IMR-90 (cell line): ENCODE measurements around the gene TEAD2. TPM values are rescaled to one million over a fixed set of nuclear protein-coding genes. Genes with fewer than 3 reads are reported as not detected.

ENCODE experiments used
- ATAC-seq: fragments of 200-7000 bp; cut with Tn5 transposase; 2 replicates; pipeline ENCODE4 v1.9.1; 2020; ENCODE audit warnings: low read depth, mild to moderate bottlenecking, moderate library complexity
- BruUV-seq: library from RNA; stranded (reverse); fragments of 400-500 nt; replicated peaks from 2 replicates; lab custom pipeline; 2021; lab: Mats Ljungman, UMichigan
- CTCF ChIA-PET: fragments of 300-600 bp; formaldehyde crosslinking; extraction: SDS; loops from one replicate; lab custom pipeline; 2021; ENCODE audit warnings: antibody characterized with exemption; lab: Yijun Ruan, JAX
- POLR2A ChIA-PET: fragments of 300-600 bp; sonication (Branson Sonifier 250); formaldehyde crosslinking; loops from one replicate; lab custom pipeline; 2022; ENCODE audit warnings: antibody characterized with exemption; ENCODE audit not compliant: unreplicated experiment; lab: Charles Lee
- DNase-seq: peaks from one replicate; pipeline ENCODE4 v3.0.0; 2013
- H2AFZ ChIP-seq: replicated peaks from 2 replicates; pipeline ENCODE3; 2013; ENCODE audit warnings: low read length, mild to moderate bottlenecking; ENCODE audit not compliant: poor library complexity
- H2AK5ac ChIP-seq: 2 replicates; pipeline ENCODE4 v1.6.1; 2013; ENCODE audit warnings: low read depth, low read length, inconsistent platforms
- H2AK9ac ChIP-seq: replicated peaks from 2 replicates; pipeline ENCODE3; 2013; ENCODE audit warnings: mild to moderate bottlenecking, low read depth, low read length, moderate library complexity; ENCODE audit not compliant: poor library complexity
- H2BK120ac ChIP-seq: 2 replicates; pipeline ENCODE4 v1.6.1; 2013; ENCODE audit warnings: low read depth, low read length, inconsistent platforms
- H2BK15ac ChIP-seq: 3 replicates; pipeline ENCODE4 v1.6.1; 2013; ENCODE audit warnings: low read depth, low read length, inconsistent platforms
- H2BK20ac ChIP-seq: 2 replicates; pipeline ENCODE4 v1.6.1; 2013; ENCODE audit warnings: low read depth, mild to moderate bottlenecking, inconsistent platforms, low read length, moderate library complexity
- H2BK5ac ChIP-seq: 2 replicates; pipeline ENCODE4 v1.6.1; 2013; ENCODE audit warnings: mild to moderate bottlenecking, low read depth, low read length, inconsistent platforms; ENCODE audit not compliant: poor library complexity, severe bottlenecking
- H3K14ac ChIP-seq: replicated peaks from 2 replicates; pipeline ENCODE4 v1.6.1; 2013; ENCODE audit warnings: low read depth, low read length, inconsistent platforms
- H3K18ac ChIP-seq: 2 replicates; pipeline ENCODE4 v1.6.1; 2013; ENCODE audit warnings: low read depth, low read length, control low read depth
- H3K23ac ChIP-seq: 2 replicates; pipeline ENCODE4 v1.6.1; 2013; ENCODE audit warnings: low read depth, low read length, inconsistent platforms
- H3K27ac ChIP-seq: 2 replicates; pipeline ENCODE4 v1.5.1; 2013; ENCODE audit warnings: mild to moderate bottlenecking, control low read depth, low read length; ENCODE audit not compliant: insufficient read depth
- H3K27me3 ChIP-seq: 2 replicates; pipeline ENCODE4 v1.6.1; 2013; ENCODE audit warnings: low read length; ENCODE audit not compliant: control insufficient read depth, insufficient read depth
- H3K36me3 ChIP-seq: 2 replicates; pipeline ENCODE4 v1.6.1; 2013; ENCODE audit warnings: low read length, mixed read lengths; ENCODE audit not compliant: control insufficient read depth, insufficient read depth
- H3K4ac ChIP-seq: 2 replicates; pipeline ENCODE4 v1.6.1; 2013; ENCODE audit warnings: low read depth, low read length, inconsistent platforms
- H3K4me1 ChIP-seq: 2 replicates; pipeline ENCODE4 v1.6.1; 2013; ENCODE audit warnings: low read length, mixed read lengths; ENCODE audit not compliant: control insufficient read depth, insufficient read depth
- H3K4me2 ChIP-seq: 2 replicates; pipeline ENCODE4 v1.6.1; 2013; ENCODE audit warnings: low read depth, mild to moderate bottlenecking, control low read depth, low read length, moderate library complexity
- H3K4me3 ChIP-seq: 2 replicates; pipeline ENCODE4 v1.5.1; 2013; ENCODE audit warnings: low read depth, mild to moderate bottlenecking, control low read depth, low read length, moderate library complexity; ENCODE audit not compliant: insufficient read depth
- H3K56ac ChIP-seq: 2 replicates; pipeline ENCODE4 v1.6.1; 2013; ENCODE audit warnings: low read length, inconsistent platforms; ENCODE audit not compliant: insufficient read depth; ENCODE audit errors: extremely low read depth
- H3K79me1 ChIP-seq, 2 experiments: 2 replicates each; pipeline ENCODE4 v1.6.1; 2013; ENCODE audit warnings: low read length in 2 of 2, inconsistent platforms in 1 of 2, low read depth in 1 of 2
- H3K9ac ChIP-seq: 2 replicates; pipeline ENCODE4 v1.6.1; 2013; ENCODE audit warnings: low read depth, low read length, control low read depth
- H3K9me1 ChIP-seq: 2 replicates; pipeline ENCODE4 v1.6.1; 2013; ENCODE audit warnings: low read length, inconsistent platforms; ENCODE audit not compliant: insufficient read depth
- H3K9me3 ChIP-seq: 2 replicates; pipeline ENCODE4 v1.6.1; 2013; ENCODE audit warnings: low read length; ENCODE audit not compliant: control insufficient read depth, insufficient read depth
- H4K20me1 ChIP-seq: 2 replicates; pipeline ENCODE4 v1.6.1; 2013; ENCODE audit warnings: low read length, inconsistent platforms; ENCODE audit not compliant: insufficient read depth
- H4K5ac ChIP-seq: 2 replicates; pipeline ENCODE4 v1.6.1; 2013; ENCODE audit warnings: mild to moderate bottlenecking, low read depth, low read length, control low read depth
- H4K8ac ChIP-seq, 2 experiments: 2 replicates each; pipeline ENCODE4 v1.6.1; 2013; ENCODE audit warnings: low read depth in 2 of 2, low read length in 2 of 2, control low read depth in 1 of 2, inconsistent platforms in 1 of 2
- H4K91ac ChIP-seq: 2 replicates; pipeline ENCODE4 v1.6.1; 2013; ENCODE audit warnings: low read depth, low read length, inconsistent platforms; ENCODE audit not compliant: insufficient read depth
- CEBPB ChIP-seq: IDR thresholded peaks from 2 replicates; pipeline ENCODE4 v1.6.1; 2012; ENCODE audit warnings: low read depth, low read length, improper control_type of control experiment
- CHD1 ChIP-seq: IDR thresholded peaks from 2 replicates; pipeline ENCODE4 v1.6.1; 2012; ENCODE audit warnings: low read depth, low read length, improper control_type of control experiment
- FOS ChIP-seq: fragments of 150-350 bp; IDR thresholded peaks from 2 replicates; pipeline ENCODE4 v1.6.1; 2016; ENCODE audit warnings: low read depth, low read length
- MAFK ChIP-seq: IDR thresholded peaks from 2 replicates; pipeline ENCODE4 v1.6.1; 2012; ENCODE audit warnings: low read depth, low read length, improper control_type of control experiment
- NFE2L2 ChIP-seq: fragments of 150-350 bp; IDR thresholded peaks from 2 replicates; pipeline ENCODE4 v1.6.1; 2016; ENCODE audit warnings: low read depth, mild to moderate bottlenecking, low read length
- POLR2A ChIP-seq: IDR thresholded peaks from 2 replicates; pipeline ENCODE4 v1.6.1; 2012; ENCODE audit warnings: mild to moderate bottlenecking, low read depth, low read length
- RFX5 ChIP-seq: IDR thresholded peaks from 2 replicates; pipeline ENCODE4 v1.8.0; 2012; ENCODE audit warnings: low read depth, mild to moderate bottlenecking, low read length, moderate library complexity
- WGBS, 2 experiments: methylation state at CpG; one replicate each; pipeline versions ENCODE4 v1.1.5 to v1.1.7; 2013; ENCODE audit warnings: missing lambda C conversion rate in 2 of 2; ENCODE audit not compliant: insufficient read length in 1 of 2; ENCODE audit errors: extremely low coverage in 2 of 2; 5-methylcytosine and 5-hydroxymethylcytosine counted together
- dilution Hi-C: fragments of 300-500 bp; cut with HindIII; formaldehyde crosslinking; loops from one replicate; pipeline ENCODE4 v1.14.3; 2018; ENCODE audit warnings: low sequenced_read_pairs; ENCODE audit not compliant: unreplicated experiment
- in situ Hi-C: fragments of 300-500 bp; cut with MboI; formaldehyde crosslinking; loops from 3 replicates; pipeline ENCODE4 v1.14.3; 2019; ENCODE audit warnings: low sequenced_read_pairs, inconsistent platforms, mixed read lengths
- intact Hi-C: fragments of 100-400 bp; cut with micrococcal nuclease; formaldehyde crosslinking; loops from 2 replicates; pipeline ENCODE4 v1.10.0; 2022
- polyA plus RNA-seq, 3 experiments: library from polyadenylated mRNA; depleted of rRNA; stranded (reverse); fragments of >200 nt; gene quantifications; 2 replicates each; pipeline ENCODE4 v1.2.3, GENCODE V29; 2012; ENCODE audit warnings: low replicate concordance in 1 of 3
- total RNA-seq: library from RNA; depleted of rRNA; stranded (reverse); fragments of >200 nt; gene quantifications from 2 replicates; pipeline ENCODE4 v1.2.3, GENCODE V29; 2012
- TF ChIP-seq, protein P1 (sequence below): fragments of 150-350 bp; IDR thresholded peaks from 2 replicates; pipeline ENCODE4 v1.6.1; 2017; ENCODE audit warnings: mild to moderate bottlenecking, antibody characterized with exemption, low read length, low read depth
- TF ChIP-seq, protein P2 (sequence below): fragments of 150-350 bp; IDR thresholded peaks from 2 replicates; pipeline ENCODE4 v1.6.1; 2016; ENCODE audit warnings: low read depth, mild to moderate bottlenecking, low read length, moderate library complexity, borderline replicate concordance

Gene TEAD2
- total and polyA plus RNA-seq, 2 of the 4 experiments (the other 2 are of a cell fraction) = 30.8 to 33.6 TPM

DNA sequence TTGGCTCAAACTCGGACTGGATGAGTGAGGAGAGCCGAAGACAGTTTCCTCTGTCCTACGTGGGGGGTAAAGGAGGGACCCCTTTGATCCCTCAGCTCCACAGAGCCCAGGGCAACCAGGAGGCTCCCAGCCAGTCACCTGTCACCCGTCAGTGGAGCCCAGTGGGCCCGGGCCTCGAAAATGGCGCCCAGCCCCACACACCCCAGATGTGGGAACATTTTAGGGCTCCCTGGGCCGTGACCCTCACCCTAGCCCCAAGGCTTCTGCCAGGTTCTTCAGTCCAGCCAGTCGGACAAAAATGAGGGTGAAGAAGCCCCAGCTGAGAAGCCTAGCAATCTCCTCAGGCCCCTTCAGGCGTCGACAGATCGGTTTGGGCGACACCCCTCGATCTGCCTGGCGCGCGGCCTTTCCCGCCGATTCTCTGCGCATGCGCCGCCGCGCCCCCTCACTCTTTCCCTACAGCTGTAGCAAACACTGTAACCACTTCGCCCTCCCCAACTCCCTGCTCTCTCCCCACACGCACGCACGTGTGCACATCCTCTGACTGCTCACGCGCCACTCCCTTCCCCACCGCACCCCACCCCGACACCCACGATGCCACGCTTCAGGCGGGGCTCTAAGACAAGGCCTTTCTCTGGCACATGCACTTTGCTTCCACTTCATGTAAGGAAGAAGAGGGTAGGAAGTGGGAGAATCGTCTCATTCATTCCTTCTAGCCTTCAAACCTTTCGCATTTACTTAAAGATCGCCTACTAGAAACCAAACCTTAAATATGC lies 37.2 kb downstream of the TEAD2 start, which contains the start of gene SLC6A16:
Gene SLC6A16 (minus strand): TSS at position 391 of the 776 bp plus-strand sequence. CDS start 13,844 bp downstream, outside the sequence.
- ATAC-seq (no peak), DNase-seq (no peak)
- Histone ChIP-seq H2BK20ac (no peak within 1 kb of the TSS), H3K18ac (no peak within 1 kb of the TSS), H4K20me1 (no peaks in the 10 kb centered on the region), H3K9me1 (no peaks in the 10 kb centered on the region), H3K14ac (no peak within 1 kb of the TSS), H4K5ac (no peak within 1 kb of the TSS), H3K4me1 (no peaks in the 10 kb centered on the region), H2BK15ac (no peak within 1 kb of the TSS), H3K56ac (no peak within 1 kb of the TSS), H2AFZ (peak within 1 kb of the TSS; percentile 33), H3K9ac (no peak within 1 kb of the TSS), H3K4ac (no peak within 1 kb of the TSS), H3K27ac (no peak within 1 kb of the TSS), H2AK5ac (no peak within 1 kb of the TSS), H3K9me3 (no peaks in the 10 kb centered on the region; the same call in 1 of the 2 replicates), H2BK5ac (no peak within 1 kb of the TSS), H3K36me3 (peaks cover 2% of the 10 kb centered on the region), H3K79me1 (no peaks in the 10 kb centered on the region), H3K4me2 (no peak within 1 kb of the TSS), H4K8ac (no peak within 1 kb of the TSS), H3K27me3 (no peaks in the 10 kb centered on the region), H2AK9ac (no peak within 1 kb of the TSS), H2BK120ac (no peak within 1 kb of the TSS), H3K4me3 (no peak within 1 kb of the TSS), H3K23ac (no peak within 1 kb of the TSS), H4K91ac (no peak within 1 kb of the TSS)
- BruUV-seq = no TSS peak
- dilution Hi-C loops (no loop called here), in situ Hi-C loops (no loop called here), intact Hi-C loops (no loop called here)
- 79% methylated on average over 4 of the region's 38 CpGs; no CpG with 5 or more reads in 1 of the 2 experiments for WGBS, 2 experiments
- ChIA-PET POLR2A (no interaction called here), CTCF (no interaction called here)
- TF ChIP-seq POLR2A = no peak
- TF ChIP-seq, protein P1, sequence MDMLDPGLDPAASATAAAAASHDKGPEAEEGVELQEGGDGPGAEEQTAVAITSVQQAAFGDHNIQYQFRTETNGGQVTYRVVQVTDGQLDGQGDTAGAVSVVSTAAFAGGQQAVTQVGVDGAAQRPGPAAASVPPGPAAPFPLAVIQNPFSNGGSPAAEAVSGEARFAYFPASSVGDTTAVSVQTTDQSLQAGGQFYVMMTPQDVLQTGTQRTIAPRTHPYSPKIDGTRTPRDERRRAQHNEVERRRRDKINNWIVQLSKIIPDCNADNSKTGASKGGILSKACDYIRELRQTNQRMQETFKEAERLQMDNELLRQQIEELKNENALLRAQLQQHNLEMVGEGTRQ = no peak
- no peak for TF ChIP-seq RFX5
- no peak for TF ChIP-seq NFE2L2
- TF ChIP-seq, protein P2, sequence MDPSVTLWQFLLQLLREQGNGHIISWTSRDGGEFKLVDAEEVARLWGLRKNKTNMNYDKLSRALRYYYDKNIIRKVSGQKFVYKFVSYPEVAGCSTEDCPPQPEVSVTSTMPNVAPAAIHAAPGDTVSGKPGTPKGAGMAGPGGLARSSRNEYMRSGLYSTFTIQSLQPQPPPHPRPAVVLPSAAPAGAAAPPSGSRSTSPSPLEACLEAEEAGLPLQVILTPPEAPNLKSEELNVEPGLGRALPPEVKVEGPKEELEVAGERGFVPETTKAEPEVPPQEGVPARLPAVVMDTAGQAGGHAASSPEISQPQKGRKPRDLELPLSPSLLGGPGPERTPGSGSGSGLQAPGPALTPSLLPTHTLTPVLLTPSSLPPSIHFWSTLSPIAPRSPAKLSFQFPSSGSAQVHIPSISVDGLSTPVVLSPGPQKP = no peak
- TF ChIP-seq CHD1 = no peak
- no peak for TF ChIP-seq CEBPB
- TF ChIP-seq MAFK = no peak
- no peak for TF ChIP-seq FOS
